B cell (primary cell): ENCODE data around the gene TNXB. TPM values are rescaled to one million over a fixed set of nuclear protein-coding genes. Genes with fewer than 3 reads are reported as not detected.

Source experiments
- ATAC-seq: fragments of 200-7000 bp; cut with Tn5 transposase; one replicate; pipeline ENCODE4 v1.10.0; 2021; ENCODE audit warnings: low read depth, mild to moderate bottlenecking, moderate number of reproducible peaks, moderate library complexity
- CTCF ChIA-PET: fragments of 350-600 bp; sonication (Branson Sonifier 250); formaldehyde crosslinking; loops from one replicate; lab custom pipeline; 2021; ENCODE audit warnings: antibody characterized with exemption, inconsistent platforms; lab: Charles Lee
- POLR2A ChIA-PET: fragments of 350-600 bp; sonication (Branson Sonifier 250); formaldehyde crosslinking; loops from one replicate; lab custom pipeline; 2021; ENCODE audit warnings: antibody characterized with exemption; lab: Charles Lee
- DNase-seq: peaks from one replicate; pipeline ENCODE4 v3.0.0; 2013
- H2AFZ ChIP-seq: 2 replicates; pipeline ENCODE4 v1.6.1; 2012; ENCODE audit warnings: mild to moderate bottlenecking, low read depth, low read length; ENCODE audit not compliant: insufficient read depth, poor library complexity, severe bottlenecking
- H3K27ac ChIP-seq, 2 donors: 1 replicate in 1 of 2; 2 replicates in 1 of 2; pipeline ENCODE4 v1.5.1; 2012 to 2013; ENCODE audit warnings: low read length in 2 of 2, mild to moderate bottlenecking in 2 of 2, moderate library complexity in 1 of 2
- H3K27me3 ChIP-seq, 4 experiments: fragments of 200-600 bp in 1 of 4; sonication (generic) in 1 of 4; replicated peaks in 1 of 4; 1 replicate in 2 of 4; 2 replicates in 2 of 4; pipeline versions ENCODE4 v1.6.1 to v1.7.0; 2013 to 2016; ENCODE audit warnings: low read length in 3 of 4, mild to moderate bottlenecking in 2 of 4, mixed read lengths in 1 of 4, moderate library complexity in 1 of 4; ENCODE audit not compliant: insufficient read depth in 4 of 4, control insufficient read depth in 3 of 4; ENCODE audit errors: control extremely low read depth in 1 of 4
- H3K36me3 ChIP-seq, 2 experiments: replicated peaks in 1 of 2; 1 replicate in 1 of 2; 2 replicates in 1 of 2; pipeline versions ENCODE4 v1.6.1 to v1.7.1; 2013; ENCODE audit warnings: low read length in 1 of 2; ENCODE audit not compliant: insufficient read depth in 2 of 2, control insufficient read depth in 1 of 2; ENCODE audit errors: control extremely low read depth in 1 of 2, extremely low read depth in 1 of 2
- H3K4me1 ChIP-seq, 2 donors: fragments of 200-600 bp in 1 of 2; sonication (generic) in 1 of 2; 1 replicate in 1 of 2; 2 replicates in 1 of 2; pipeline versions ENCODE4 v1.5.1 to v1.6.1; 2013 to 2017; ENCODE audit warnings: low read length in 2 of 2; ENCODE audit not compliant: control insufficient read depth in 2 of 2, insufficient read depth in 2 of 2
- H3K4me2 ChIP-seq: replicated peaks from 2 replicates; pipeline ENCODE3; 2012; ENCODE audit warnings: mild to moderate bottlenecking, low read depth, low read length; ENCODE audit not compliant: poor library complexity, severe bottlenecking
- H3K4me3 ChIP-seq, 5 experiments: fragments of 200-600 bp in 1 of 5; sonication (generic) in 1 of 5; 1 replicate in 3 of 5; 2 replicates in 2 of 5; pipeline versions ENCODE4 v1.5.1 to v1.7.0; 2011 to 2016; ENCODE audit warnings: low read length in 4 of 5, mild to moderate bottlenecking in 4 of 5, low read depth in 2 of 5, control low read depth in 1 of 5, moderate library complexity in 1 of 5; ENCODE audit not compliant: insufficient read depth in 1 of 5; ENCODE audit errors: control extremely low read depth in 1 of 5, extremely low read depth in 1 of 5
- H3K79me2 ChIP-seq: fragments of 200-600 bp; sonication (generic); one replicate; pipeline ENCODE4 v1.6.0; 2016; ENCODE audit warnings: low read length; ENCODE audit not compliant: control insufficient read depth, insufficient read depth
- H3K9ac ChIP-seq: fragments of 200-600 bp; sonication (generic); 2 replicates; pipeline ENCODE4 v1.6.1; 2017; ENCODE audit warnings: mild to moderate bottlenecking, low read length, moderate library complexity
- H3K9me3 ChIP-seq, 3 donors: one replicate each; pipeline versions ENCODE4 v1.6.1 to v1.7.1; 2013; ENCODE audit warnings: low read length in 2 of 3; ENCODE audit not compliant: control insufficient read depth in 2 of 3, insufficient read depth in 1 of 3; ENCODE audit errors: control extremely low read depth in 1 of 3
- H4K20me1 ChIP-seq: 2 replicates; pipeline ENCODE4 v1.6.0; 2012; ENCODE audit warnings: mild to moderate bottlenecking, low read length; ENCODE audit not compliant: insufficient read depth, control insufficient read depth, poor library complexity, severe bottlenecking
- H3K27ac Mint-ChIP-seq: one replicate; pipeline ENCODE4 v1.8.0; 2021; ENCODE audit warnings: mixed read lengths
- H3K27me3 Mint-ChIP-seq: one replicate; pipeline ENCODE4 v1.8.0; 2021; ENCODE audit warnings: mixed read lengths
- H3K4me1 Mint-ChIP-seq: one replicate; pipeline ENCODE4 v1.8.0; 2021; ENCODE audit warnings: mixed read lengths
- H3K4me3 Mint-ChIP-seq: one replicate; pipeline ENCODE4 v1.8.0; 2021; ENCODE audit warnings: mixed read lengths
- H3K9me3 Mint-ChIP-seq: one replicate; pipeline ENCODE4 v1.8.0; 2022; ENCODE audit warnings: mixed read lengths; ENCODE audit not compliant: insufficient read depth
- CTCF ChIP-seq: fragments of 200-600 bp; IDR thresholded peaks from one replicate; pipeline ENCODE4 v1.8.0; 2022; ENCODE audit warnings: antibody characterized with exemption, mild to moderate bottlenecking
- EZH2 ChIP-seq: IDR thresholded peaks from 2 replicates; pipeline ENCODE4 v1.6.1; 2012; ENCODE audit warnings: borderline replicate concordance, low read depth, mild to moderate bottlenecking, moderate library complexity, low read length; ENCODE audit not compliant: insufficient read depth, poor library complexity, severe bottlenecking
- WGBS: methylation state at CpG from one replicate; pipeline ENCODE4 v1.1.5; 2013; ENCODE audit warnings: missing lambda C conversion rate; ENCODE audit not compliant: insufficient coverage; 5-methylcytosine and 5-hydroxymethylcytosine counted together
- intact Hi-C: fragments of 100-400 bp; cut with micrococcal nuclease; formaldehyde crosslinking; loops from one replicate; pipeline ENCODE4 v1.10.0; 2022
- polyA plus RNA-seq: library from polyadenylated mRNA; depleted of rRNA; stranded (reverse); fragments of >200 nt; gene quantifications from 2 replicates; pipeline ENCODE4 v1.2.3, GENCODE V29; 2012
- total RNA-seq, 2 donors: library from RNA; stranded (reverse); fragments of 120-200 nt in 1 of 2; gene quantifications; 1 replicate in 1 of 2; 2 replicates in 1 of 2; pipeline versions ENCODE4 v1.2.3 to v1.2.4, GENCODE V29; 2013 to 2022

TNXB gene
- total and polyA plus RNA-seq, 2 donors (not counting 1 experiment from before 2014, with no cell fraction given), result 1.4 to 19.0 TPM

DNA sequence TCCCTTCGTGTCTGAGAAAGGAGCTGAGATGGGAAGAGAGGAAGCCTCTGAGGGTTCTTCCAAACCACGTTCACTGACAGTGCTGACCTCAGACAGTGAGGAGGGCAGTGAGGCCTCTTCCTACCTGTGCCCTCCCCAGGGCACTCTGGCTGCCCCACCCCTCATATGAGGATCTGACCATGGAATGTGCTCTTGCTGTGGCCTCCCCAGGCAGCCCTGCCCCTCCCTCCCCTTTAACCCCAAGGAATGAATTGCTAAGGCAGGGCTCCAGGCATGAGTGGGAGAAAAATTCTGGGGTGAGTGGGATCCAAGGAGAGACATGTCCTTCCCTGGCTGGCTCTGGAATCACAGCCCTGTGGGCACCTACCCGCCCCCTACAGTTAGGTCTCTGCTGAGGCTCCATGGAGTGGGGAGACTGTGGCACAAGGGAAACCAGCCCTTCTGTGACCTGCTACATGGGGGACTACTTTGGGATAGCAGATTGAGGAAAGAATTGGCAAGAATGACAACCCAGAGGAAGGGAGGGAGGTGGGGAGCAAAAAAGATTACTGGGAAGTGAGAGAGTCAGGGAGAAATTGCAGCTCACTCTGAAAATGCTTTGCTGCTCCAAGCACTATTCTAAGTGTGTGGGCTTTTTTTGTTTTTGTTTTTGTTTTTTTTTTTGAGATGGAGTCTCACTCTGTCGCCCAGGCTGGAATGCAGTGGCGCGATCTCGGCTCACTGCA is 29.4 kb downstream of the TNXB start:
- Histone ChIP-seq H4K20me1 (no peaks in the 10 kb centered on the region), H3K36me3 (no peaks in the 10 kb centered on the region), H3K4me3 (no peak overlapping the region), H3K27me3 (peaks cover 0 to 17% (median 3%) of the 10 kb centered on the region in 4 experiments), H3K9me3 (no peaks in the 10 kb centered on the region), H3K4me2 (no peak overlapping the region), H3K79me2 (no peaks in the 10 kb centered on the region), H3K9ac (no peak overlapping the region), H3K27ac (no peak overlapping the region), H3K4me1 (no peaks in the 10 kb centered on the region), H2AFZ (no peak overlapping the region)
- intact Hi-C loops, result no loop called here
- no peaks in the 10 kb centered on the region for H3K9me3 Mint-ChIP-seq
- DNase-seq (no peak), ATAC-seq (no peak)
- CTCF ChIA-PET, result no interaction called here
- no peaks in the 10 kb centered on the region for H3K4me1 Mint-ChIP-seq
- H3K27ac Mint-ChIP-seq, result no peak overlapping the region
- no peak for TF ChIP-seq EZH2
- TF ChIP-seq CTCF, result no peak
- no peak overlapping the region for H3K4me3 Mint-ChIP-seq
- 62% methylated on average over 2 of the region's 7 CpGs for WGBS
- POLR2A ChIA-PET, result no interaction called here
- H3K27me3 Mint-ChIP-seq, result peaks cover 36% of the 10 kb centered on the region

DNA sequence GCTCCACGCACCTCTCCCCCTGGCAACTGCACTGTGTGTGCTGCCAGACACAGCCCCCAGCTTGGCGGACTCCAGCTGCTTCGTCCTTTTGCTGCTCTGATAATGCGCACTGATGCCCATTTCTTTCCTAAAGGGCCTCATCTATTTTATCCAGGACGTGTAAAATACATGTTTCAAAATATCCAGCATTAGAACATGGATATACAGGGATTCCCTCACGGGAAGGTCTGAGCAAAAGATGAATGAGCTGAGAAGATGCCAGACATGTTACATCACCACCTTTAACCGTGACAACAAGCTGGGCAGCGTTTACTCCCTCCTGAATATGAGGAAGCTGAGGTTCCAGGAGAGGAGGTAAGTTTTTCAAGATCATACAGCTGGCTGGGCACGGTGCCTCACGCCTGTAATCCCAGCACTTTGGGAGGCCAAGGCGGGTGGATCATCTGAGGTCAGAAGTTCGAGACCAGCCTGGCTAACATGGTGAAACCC is 32.8 kb downstream of the TNXB start:
- WGBS, result 89% methylated on average over 6 of the region's 12 CpGs
- Histone ChIP-seq H2AFZ (no peak overlapping the region), H3K4me2 (no peak overlapping the region), H3K27ac (no peak overlapping the region), H3K27me3 (no peaks in the 10 kb centered on the region), H3K9me3 (no peaks in the 10 kb centered on the region), H3K4me3 (no peak overlapping the region), H3K36me3 (no peaks in the 10 kb centered on the region), H4K20me1 (no peaks in the 10 kb centered on the region), H3K4me1 (no peaks in the 10 kb centered on the region), H3K79me2 (no peaks in the 10 kb centered on the region), H3K9ac (no peak overlapping the region)
- no peak overlapping the region for H3K4me3 Mint-ChIP-seq
- ChIA-PET CTCF (no interaction called here), POLR2A (no interaction called here)
- H3K4me1 Mint-ChIP-seq, result no peaks in the 10 kb centered on the region
- intact Hi-C loops, result no loop called here
- TF ChIP-seq EZH2 (no peak), CTCF (no peak)
- ATAC-seq, result no peak
- no peaks in the 10 kb centered on the region for H3K9me3 Mint-ChIP-seq
- no peak for DNase-seq
- H3K27me3 Mint-ChIP-seq, result peaks cover 24% of the 10 kb centered on the region
- H3K27ac Mint-ChIP-seq, result no peak overlapping the region
